OCI-LY3 (cell line): ENCODE measurements around the gene FGB.

Experiments used
- H2AFZ ChIP-seq: fragments of 200-600, 300-600 bp; shearing (Covaris generic); 2 replicates; pipeline ENCODE4 v1.6.0; 2014; ENCODE audit warnings: antibody characterized with exemption, low read depth, low read length
- H3K27ac ChIP-seq: fragments of 200-600, 300-600 bp; sonication (generic); 2 replicates; pipeline ENCODE4 v1.5.1; 2014; ENCODE audit warnings: mild to moderate bottlenecking, low read length, moderate library complexity, mixed read lengths
- H3K27me3 ChIP-seq: fragments of 200-600, 300-600 bp; sonication (generic); 2 replicates; pipeline ENCODE4 v1.6.1; 2014; ENCODE audit warnings: low read depth, low read length, mixed read lengths
- H3K36me3 ChIP-seq: fragments of 200-600, 300-600 bp; sonication (generic); replicated peaks from 2 replicates; pipeline ENCODE3; 2014; ENCODE audit warnings: low read depth, low read length, mixed read lengths
- H3K4me1 ChIP-seq: fragments of 300-600, 200-600 bp; sonication (generic); 2 replicates; pipeline ENCODE4 v1.6.1; 2014; ENCODE audit warnings: low read length, mixed read lengths
- H3K4me2 ChIP-seq: fragments of 200-600, 300-600 bp; sonication (generic); 2 replicates; pipeline ENCODE4 v1.6.1; 2014; ENCODE audit warnings: low read length, mixed read lengths
- H3K4me3 ChIP-seq: fragments of 300-600, 200-600 bp; sonication (generic); 2 replicates; pipeline ENCODE4 v1.5.1; 2014; ENCODE audit warnings: antibody characterized with exemption, mild to moderate bottlenecking, low read length, moderate library complexity
- H3K79me2 ChIP-seq: fragments of 300-600, 200-600 bp; shearing (Covaris generic); 2 replicates; pipeline ENCODE4 v1.6.1; 2014; ENCODE audit warnings: mild to moderate bottlenecking, low read length, mixed read lengths
- H3K9ac ChIP-seq: fragments of 300-600, 200-600 bp; shearing (Covaris generic); 2 replicates; pipeline ENCODE4 v1.6.0; 2014; ENCODE audit warnings: mild to moderate bottlenecking, low read length, moderate library complexity
- H3K9me3 ChIP-seq: fragments of 200-600, 300-600 bp; shearing (Covaris generic); 2 replicates; pipeline ENCODE4 v1.6.1; 2014; ENCODE audit warnings: low read length, mixed read lengths; ENCODE audit not compliant: insufficient read depth
- H4K20me1 ChIP-seq: fragments of 200-600, 300-600 bp; sonication (generic); 2 replicates; pipeline ENCODE4 v1.6.1; 2016; ENCODE audit warnings: low read length, mixed read lengths; ENCODE audit not compliant: insufficient read depth
- CTCF ChIP-seq: fragments of 200-600, 300-600 bp; sonication (generic); IDR thresholded peaks from 2 replicates; pipeline ENCODE4 v1.5.1; 2014; ENCODE audit warnings: antibody characterized with exemption, low read length, low read depth
- EZH2phosphoT487 ChIP-seq: fragments of 200-600 bp; shearing (Covaris generic); IDR thresholded peaks from 2 replicates; pipeline ENCODE4 v1.6.1; 2018; ENCODE audit warnings: antibody characterized with exemption, mixed run types, low read depth

The FGB gene

GRCh38 chr4:154565704-154566103 is 2.9 kb downstream of the FGB start:
- H2AFZ ChIP-seq, result no peak overlapping the region
- H3K4me2 ChIP-seq, result no peak overlapping the region
- H3K36me3 ChIP-seq, result no peaks in the 10 kb centered on the region
- H4K20me1 ChIP-seq, result no peaks in the 10 kb centered on the region
- no peak overlapping the region for H3K9ac ChIP-seq
- H3K9me3 ChIP-seq, result no peaks in the 10 kb centered on the region
- no peak for TF ChIP-seq CTCF
- TF ChIP-seq EZH2phosphoT487, result no peak
- H3K4me1 ChIP-seq, result no peaks in the 10 kb centered on the region
- H3K79me2 ChIP-seq, result no peaks in the 10 kb centered on the region
- no peak overlapping the region for H3K27ac ChIP-seq
- no peak overlapping the region for H3K4me3 ChIP-seq
- no peaks in the 10 kb centered on the region for H3K27me3 ChIP-seq

- no peak overlapping the region for H3K4me2 ChIP-seq
- no peaks in the 10 kb centered on the region for H3K4me1 ChIP-seq
- no peak overlapping the region for H3K27ac ChIP-seq
- no peaks in the 10 kb centered on the region for H3K27me3 ChIP-seq
- no peak overlapping the region for H3K9ac ChIP-seq
- H3K4me3 ChIP-seq, result no peak overlapping the region
- H4K20me1 ChIP-seq, result no peaks in the 10 kb centered on the region
- H2AFZ ChIP-seq, result no peak overlapping the region
- no peaks in the 10 kb centered on the region for H3K36me3 ChIP-seq
- no peak for TF ChIP-seq CTCF
- no peaks in the 10 kb centered on the region for H3K79me2 ChIP-seq
- no peaks in the 10 kb centered on the region for H3K9me3 ChIP-seq
Observed at GRCh38 chr4:154566639-154567204, 3.9 kb downstream of the FGB start.

DNA sequence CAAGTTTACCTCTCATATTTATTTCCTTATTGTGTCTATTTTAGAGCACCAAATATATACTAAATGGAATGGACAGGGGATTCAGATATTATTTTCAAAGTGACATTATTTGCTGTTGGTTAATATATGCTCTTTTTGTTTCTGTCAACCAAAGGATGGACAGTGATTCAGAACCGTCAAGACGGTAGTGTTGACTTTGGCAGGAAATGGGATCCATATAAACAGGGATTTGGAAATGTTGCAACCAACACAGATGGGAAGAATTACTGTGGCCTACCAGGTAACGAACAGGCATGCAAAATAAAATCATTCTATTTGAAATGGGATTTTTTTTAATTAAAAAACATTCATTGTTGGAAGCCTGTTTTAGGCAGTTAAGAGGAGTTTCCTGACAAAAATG is 6.2 kb downstream of the FGB start:
- Histone ChIP-seq H2AFZ (no peak overlapping the region), H3K27me3 (0 out of 2 replicates have a peak, but pooled peaks cover 7% of the 10 kb centered on the region), H3K4me3 (no peak overlapping the region), H3K9ac (no peak overlapping the region), H3K79me2 (no peaks in the 10 kb centered on the region), H3K36me3 (no peaks in the 10 kb centered on the region), H3K4me1 (peaks cover 7% of the 10 kb centered on the region), H3K9me3 (no peaks in the 10 kb centered on the region), H3K27ac (no peak overlapping the region), H4K20me1 (no peaks in the 10 kb centered on the region), H3K4me2 (no peak overlapping the region)
- TF ChIP-seq CTCF (no peak), EZH2phosphoT487 (no peak)

GRCh38 chr4:154569584-154569983 is 6.8 kb downstream of the FGB start:
- Histone ChIP-seq H3K9ac (no peak overlapping the region), H3K79me2 (no peaks in the 10 kb centered on the region), H3K4me1 (peaks cover 7% of the 10 kb centered on the region), H3K27ac (no peak overlapping the region), H3K4me2 (no peak overlapping the region), H3K4me3 (no peak overlapping the region), H2AFZ (no peak overlapping the region), H3K9me3 (no peaks in the 10 kb centered on the region), H3K36me3 (no peaks in the 10 kb centered on the region), H4K20me1 (no peaks in the 10 kb centered on the region), H3K27me3 (0 out of 2 replicates have a peak, but pooled peaks cover 7% of the 10 kb centered on the region)
- TF ChIP-seq EZH2phosphoT487, result no peak
- no peak for TF ChIP-seq CTCF
